OCI-LY7 (cell line): Measurements from ENCODE around the gene DIPK1A. TPM values are rescaled to one million over a fixed set of nuclear protein-coding genes. Genes with fewer than 3 reads are reported as not detected.

Source experiments
- BruUV-seq: library from RNA; stranded (reverse); fragments of 400-500 nt; replicated peaks from 2 replicates; lab custom pipeline; 2021; lab: Mats Ljungman, UMichigan
- CTCF ChIA-PET: fragments of 300-600 bp; sonication (Branson Sonifier 250); formaldehyde crosslinking; loops from one replicate; lab custom pipeline; 2022; ENCODE audit warnings: antibody characterized with exemption; ENCODE audit not compliant: unreplicated experiment; lab: Charles Lee
- POLR2A ChIA-PET: fragments of 300-600 bp; sonication (Branson Sonifier 250); formaldehyde crosslinking; loops from one replicate; lab custom pipeline; 2022; ENCODE audit warnings: antibody characterized with exemption; lab: Charles Lee
- DNase-seq: peaks from one replicate; pipeline ENCODE4 v3.0.0-alpha.2; 2015; ENCODE audit warnings: low spot score
- H2AFZ ChIP-seq: fragments of 200-600 bp; sonication (generic), shearing (Covaris generic); 2 replicates; pipeline ENCODE4 v1.6.1; 2014; ENCODE audit warnings: mild to moderate bottlenecking, antibody characterized with exemption, low read length, moderate library complexity
- H3K27ac ChIP-seq: fragments of 200-600 bp; sonication (generic); 2 replicates; pipeline ENCODE4 v1.5.1; 2014; ENCODE audit warnings: mixed run types, low read depth, mild to moderate bottlenecking, moderate library complexity, low read length, inconsistent platforms; ENCODE audit not compliant: poor library complexity, severe bottlenecking
- H3K36me3 ChIP-seq: fragments of 200-600 bp; sonication (generic); 2 replicates; pipeline ENCODE4 v1.6.1; 2014; ENCODE audit warnings: mild to moderate bottlenecking, antibody characterized with exemption, low read length, moderate library complexity, mixed read lengths; ENCODE audit not compliant: insufficient read depth
- H3K4me1 ChIP-seq: fragments of 200-600 bp; sonication (generic); 2 replicates; pipeline ENCODE4 v1.5.1; 2014; ENCODE audit warnings: mild to moderate bottlenecking, low read length; ENCODE audit not compliant: insufficient read depth, poor library complexity, severe bottlenecking
- H3K4me2 ChIP-seq: fragments of 200-600 bp; sonication (generic); 2 replicates; pipeline ENCODE4 v1.6.1; 2014; ENCODE audit warnings: mild to moderate bottlenecking, low read length
- H3K4me3 ChIP-seq: fragments of 200-600 bp; sonication (generic); 2 replicates; pipeline ENCODE4 v1.5.1; 2014; ENCODE audit warnings: mild to moderate bottlenecking, low read depth, low read length; ENCODE audit not compliant: poor library complexity, severe bottlenecking
- H3K79me2 ChIP-seq: fragments of 200-600 bp; sonication (generic); 2 replicates; pipeline ENCODE4 v1.6.1; 2016; ENCODE audit warnings: low read depth, mild to moderate bottlenecking, low read length, moderate library complexity, mixed read lengths; ENCODE audit not compliant: insufficient read depth
- H3K9me2 ChIP-seq: fragments of 200-600 bp; sonication (generic); 2 replicates; pipeline ENCODE4 v1.6.1; 2016; ENCODE audit warnings: mild to moderate bottlenecking, low read length, mixed read lengths; ENCODE audit not compliant: insufficient read depth
- H3K9me3 ChIP-seq: fragments of 200-600 bp; sonication (generic); 2 replicates; pipeline ENCODE4 v1.6.1; 2014; ENCODE audit warnings: mild to moderate bottlenecking, mixed run types, low read length, mixed read lengths
- H4K20me1 ChIP-seq: fragments of 200-600 bp; sonication (generic); 2 replicates; pipeline ENCODE4 v1.6.1; 2014; ENCODE audit warnings: mild to moderate bottlenecking, antibody characterized with exemption, low read length, moderate library complexity, mixed read lengths; ENCODE audit not compliant: insufficient read depth
- CTCF ChIP-seq: fragments of 200-600 bp; sonication (generic); conservative IDR thresholded peaks from 2 replicates; pipeline ENCODE4 v1.5.1; 2014; ENCODE audit warnings: mild to moderate bottlenecking, antibody characterized with exemption, low read length, moderate library complexity, mixed read lengths
- EZH2phosphoT487 ChIP-seq: fragments of 200-600 bp; sonication (generic); IDR thresholded peaks from 2 replicates; pipeline ENCODE4 v1.6.1; 2018; ENCODE audit warnings: low read depth, borderline replicate concordance, mild to moderate bottlenecking, mixed run types, antibody characterized with exemption, low read length, moderate library complexity, mixed read lengths
- intact Hi-C: fragments of 100-400 bp; cut with micrococcal nuclease; formaldehyde crosslinking; loops from one replicate; pipeline ENCODE4 v1.10.0; 2022; ENCODE audit not compliant: unreplicated experiment
- total RNA-seq, 2 experiments: library from RNA; depleted of rRNA in 1 of 2; stranded (reverse); fragments of >200 nt in 1 of 2; shearing (Covaris generic) in 1 of 2; gene quantifications; 2 replicates each; pipeline ENCODE4 v1.2.3, GENCODE V29; 2014 to 2022

DIPK1A gene
- total RNA-seq, 2 experiments from 2014 or later: 13.0 to 25.4 TPM

- no TSS peak for BruUV-seq
- Histone ChIP-seq H3K4me3 (peak overlapping the region; percentile 93), H2AFZ (peak overlapping the region; percentile 9; the same call in 1 of the 2 replicates), H3K9me2 (no peaks in the 10 kb centered on the region), H4K20me1 (no peaks in the 10 kb centered on the region), H3K4me2 (peak overlapping the region; percentile 82), H3K27ac (peak overlapping the region; percentile 92), H3K4me1 (peaks cover 73% of the 10 kb centered on the region), H3K9me3 (no peaks in the 10 kb centered on the region), H3K79me2 (peaks cover 68% of the 10 kb centered on the region), H3K36me3 (peaks cover 3% of the 10 kb centered on the region; the same call in 1 of the 2 replicates)
- TF ChIP-seq CTCF: peak; percentile 91
- TF ChIP-seq EZH2phosphoT487: no peak
- ChIA-PET CTCF (interaction anchor here (1.2 to 2.9 kb wide), 5 partner anchors 10 to 101 kb away, joined by 6 to 10 read pairs (median 6); no protein-coding TSS in a partner anchor), POLR2A (interaction anchor here (0.6 to 8.8 kb wide), 14 partner anchors 8 to 101 kb away, joined by 3 to 118 read pairs (median 6); no protein-coding TSS in a partner anchor)
- DNase-seq: peak; percentile 90
- intact Hi-C loops: loop anchor here (1.0 to 5.0 kb wide), 5 partner anchors 34 to 727 kb away; partner anchors contain the start of gene MTF2
Observed at GRCh38 chr1:92960395-92961130, 699 bp downstream of the DIPK1A start.

- peak; percentile 49 for DNase-seq
- peak overlapping the region; percentile 55 for H3K4me3 ChIP-seq
- peaks cover 72% of the 10 kb centered on the region for H3K4me1 ChIP-seq
- H3K36me3 ChIP-seq: peaks cover 3% of the 10 kb centered on the region; the same call in 1 of the 2 replicates
- H4K20me1 ChIP-seq: no peaks in the 10 kb centered on the region
- TSS peak; percentile 26 for BruUV-seq
- peak overlapping the region; percentile 82 for H3K4me2 ChIP-seq
- no peaks in the 10 kb centered on the region for H3K9me3 ChIP-seq
- no peak overlapping the region for H2AFZ ChIP-seq
- H3K79me2 ChIP-seq: peaks cover 86% of the 10 kb centered on the region
- peak overlapping the region; percentile 92 for H3K27ac ChIP-seq
- no peaks in the 10 kb centered on the region for H3K9me2 ChIP-seq
- intact Hi-C loops: loop anchor here (5.0 to 10.0 kb wide), 2 partner anchors 224 to 1456 kb away; partner anchors contain the start of genes ABCD3, CCDC18 and TMED5
- TF ChIP-seq CTCF: no peak
- TF ChIP-seq EZH2phosphoT487: no peak
- CTCF ChIA-PET: interaction anchor here (1.7 to 2.9 kb wide), 3 partner anchors 17 to 99 kb away, joined by 5 to 10 read pairs (median 7); no protein-coding TSS in a partner anchor
- POLR2A ChIA-PET: interaction anchor here (0.6 to 8.8 kb wide), 25 partner anchors 9 to 123 kb away, joined by 3 to 106 read pairs (median 4); partner anchors contain the start of gene MTF2
Observed at GRCh38 chr1:92958203-92958970, 2.9 kb downstream of the DIPK1A start.
